GM12873 (cell line): ENCODE measurements around the gene RIPPLY3.

ENCODE experiments used
- CTCF ChIP-seq: IDR thresholded peaks from 2 replicates; pipeline ENCODE4 v1.5.1; 2012; ENCODE audit warnings: low read depth, mild to moderate bottlenecking, moderate library complexity, low read length, control low read depth; ENCODE audit not compliant: insufficient read depth; ENCODE audit errors: missing control alignments

RIPPLY3 gene

GRCh38 chr21:37036177-37036576, 29.7 kb downstream of the RIPPLY3 start:
- TF ChIP-seq CTCF = no peak

GRCh38 chr21:37039411-37040075, 33.0 kb downstream of the RIPPLY3 start:
- TF ChIP-seq CTCF = no peak

GRCh38 chr21:37040212-37040611, 33.7 kb downstream of the RIPPLY3 start:
- no peak for TF ChIP-seq CTCF

- no peak for TF ChIP-seq CTCF
Observed at GRCh38 chr21:37041706-37042271, 35.3 kb downstream of the RIPPLY3 start.

GRCh38 chr21:37043818-37044217, 37.3 kb downstream of the RIPPLY3 start:
- TF ChIP-seq CTCF = no peak

GRCh38 chr21:37044643-37045042, 38.1 kb downstream of the RIPPLY3 start:
- no peak for TF ChIP-seq CTCF

- TF ChIP-seq CTCF = no peak
Observed at GRCh38 chr21:37045149-37045548, 38.6 kb downstream of the RIPPLY3 start.
